Measurements from ENCODE around the gene EEA1.

- TF ChIP-seq CTCF (conservative IDR thresholded peaks at IDR 0.05; ENCODE audit: low read depth, low read length) (no peak), EZH2phosphoT487 (IDR thresholded peaks at IDR 0.05; ENCODE audit: borderline replicate concordance, low read length) (no peak)
These were observed 195.9 kb downstream of the EEA1 start for GRCh38 chr12:92733181-92733580.

All from PC-3 (cell line).